K562 (cell line): Measurements from ENCODE around the gene RCE1. TPM values are rescaled to one million over a fixed set of nuclear protein-coding genes. Genes with fewer than 3 reads are reported as not detected.
A peak's percentile ranks its signal among the peaks of the same experiment; 100 is the strongest.

ENCODE experiments used
- BRD4 ChIP-seq: fragments of 200-600 bp; sonication (generic); IDR thresholded peaks from 2 replicates; pipeline ENCODE4 v1.6.1; 2017; ENCODE audit warnings: inconsistent platforms
- CREBBP ChIP-seq: IDR thresholded peaks from one replicate; pipeline ENCODE4 v1.6.1; 2012; ENCODE audit warnings: low read depth, mild to moderate bottlenecking, control low read depth, inconsistent platforms, low read length
- E2F8 ChIP-seq: fragments of 450-650 bp; IDR thresholded peaks from 2 replicates; pipeline ENCODE4 v1.7.1; 2018; ENCODE audit warnings: mild to moderate bottlenecking, low read depth; ENCODE audit not compliant: partially characterized antibody
- GMEB1 ChIP-seq: fragments of 250-450 bp; sonication (Bioruptor Pico); IDR thresholded peaks from 2 replicates; pipeline ENCODE4 v1.4.0; 2020; ENCODE audit warnings: mild to moderate bottlenecking
- GTF2A2 ChIP-seq: IDR thresholded peaks from 2 replicates; pipeline ENCODE4 v1.6.1; 2016; ENCODE audit warnings: mild to moderate bottlenecking, missing genetic modification characterization, missing compliant biosample characterization
- GTF2E2 ChIP-seq: fragments of 200-800 bp; sonication (Bioruptor generic); IDR thresholded peaks from 2 replicates; pipeline ENCODE4 v1.6.1; 2016; ENCODE audit warnings: missing genetic modification characterization, missing compliant biosample characterization
- HOXB6 ChIP-seq: fragments of 250-450 bp; sonication (Bioruptor Pico); IDR thresholded peaks from 2 replicates; pipeline ENCODE4 v1.5.1; 2022; ENCODE audit warnings: mild to moderate bottlenecking, borderline replicate concordance
- MBD2 ChIP-seq: sonication (generic); IDR thresholded peaks from 2 replicates; pipeline ENCODE4 v1.6.1; 2016; ENCODE audit warnings: low read depth, borderline replicate concordance
- MEIS2 ChIP-seq: fragments of 450-650 bp; IDR thresholded peaks from 2 replicates; pipeline ENCODE4 v1.6.1; 2014; ENCODE audit warnings: mild to moderate bottlenecking; ENCODE audit not compliant: partially characterized antibody
- MXD1 ChIP-seq: fragments of 250-450 bp; sonication (Bioruptor Pico); IDR thresholded peaks from 2 replicates; pipeline ENCODE4 v1.8.0; 2021; ENCODE audit warnings: borderline replicate concordance, mild to moderate bottlenecking, moderate library complexity; ENCODE audit not compliant: poor library complexity, severe bottlenecking
- NEUROD1 ChIP-seq: fragments of 150-350 bp; IDR thresholded peaks from 2 replicates; pipeline ENCODE4 v1.6.1; 2014; ENCODE audit warnings: borderline replicate concordance, low read length, low read depth; ENCODE audit not compliant: partially characterized antibody
- NFRKB ChIP-seq: fragments of 450-650 bp; IDR thresholded peaks from 2 replicates; pipeline ENCODE4 v1.6.1; 2016; ENCODE audit warnings: low read depth
- PRPF4 ChIP-seq: fragments of 200-400 bp; formaldehyde crosslinking; IDR thresholded peaks from one replicate; pipeline ENCODE4 v1.6.1; 2017; ENCODE audit warnings: low read length, low read depth, mild to moderate bottlenecking; ENCODE audit not compliant: insufficient read depth, poor library complexity, severe bottlenecking
- SMAD4 ChIP-seq: fragments of 250-450 bp; sonication (Bioruptor Pico); conservative IDR thresholded peaks from 2 replicates; pipeline ENCODE4 v1.8.0; 2021; ENCODE audit warnings: inconsistent platforms, mild to moderate bottlenecking, moderate library complexity
- USF2 ChIP-seq: sonication (generic); formaldehyde crosslinking; IDR thresholded peaks from 2 replicates; pipeline ENCODE4 v1.5.0; 2020; ENCODE audit warnings: missing genetic modification reagents
- ZFP36 ChIP-seq: fragments of 150-350 bp; IDR thresholded peaks from 2 replicates; pipeline ENCODE4 v1.6.1; 2018; ENCODE audit warnings: low read length, low read depth; ENCODE audit not compliant: partially characterized antibody
- ZNF584 ChIP-seq: fragments of 200-800 bp; sonication (Bioruptor generic); IDR thresholded peaks from 2 replicates; pipeline ENCODE4 v1.6.1; 2016; ENCODE audit warnings: low read depth, mild to moderate bottlenecking, missing genetic modification characterization, missing compliant biosample characterization
- polyA plus RNA-seq, 8 experiments: library from polyadenylated mRNA; depleted of rRNA in 4 of 8; stranded (reverse) in 5 of 8; unstranded in 3 of 8; fragments of >200 nt; fragmentation: Nextera tagmentation in 2 of 8; fragmentation: Illumina TruSeq in 1 of 8; extraction: Ambion mirVana in 2 of 8; extraction: Trizol in 1 of 8; gene quantifications; 2 replicates each; pipeline versions ENCODE4 v1.2.1 to v1.2.3, GENCODE V29; 2011 to 2014; ENCODE audit warnings: inconsistent platforms in 1 of 8, missing spikeins in 1 of 8
- total RNA-seq, 7 experiments: library from RNA; depleted of rRNA in 6 of 7; stranded (reverse); fragments of >200 nt in 6 of 7; fragmentation: Illumina TruSeq in 2 of 7; extraction: Trizol in 2 of 7; gene quantifications; 2 replicates each; pipeline versions ENCODE4 v1.2.1 to v1.2.3, GENCODE V29; 2011 to 2021; ENCODE audit warnings: low replicate concordance in 1 of 7
- TF ChIP-seq, protein P1 (sequence below): sonication (generic); formaldehyde crosslinking; IDR thresholded peaks from 2 replicates; pipeline ENCODE4 v1.9.0; 2022; ENCODE audit warnings: mild to moderate bottlenecking, missing genetic modification reagents

RCE1 gene
- total and polyA plus RNA-seq, 9 of the 15 experiments (the other 6 are each of a cell fraction or from before 2014, with no cell fraction given): 0.75 to 41.5 (median 15.1) TPM

- no peak for TF ChIP-seq E2F8
- TF ChIP-seq ZNF584 (CRISPR knock-in tag): 0 out of 2 replicates have a peak, but pooled peaks have one; percentile 18
- no peak for TF ChIP-seq HOXB6 (CRISPR knock-in tag)
- no peak for TF ChIP-seq GTF2A2 (tag)
- TF ChIP-seq SMAD4: peak; percentile 30; the same call in 1 of the 2 replicates
- TF ChIP-seq NEUROD1: peak; percentile 10
- peak; percentile 80; the same call in 1 of the 2 replicates for TF ChIP-seq NFRKB
- TF ChIP-seq PRPF4: no peak
- TF ChIP-seq BRD4: no peak
- no peak for TF ChIP-seq CREBBP
- no peak for TF ChIP-seq MEIS2
- TF ChIP-seq USF2: no peak
- peak; percentile 90 for TF ChIP-seq GMEB1 (CRISPR knock-in tag)
- no peak for TF ChIP-seq MXD1
- TF ChIP-seq, protein P1, sequence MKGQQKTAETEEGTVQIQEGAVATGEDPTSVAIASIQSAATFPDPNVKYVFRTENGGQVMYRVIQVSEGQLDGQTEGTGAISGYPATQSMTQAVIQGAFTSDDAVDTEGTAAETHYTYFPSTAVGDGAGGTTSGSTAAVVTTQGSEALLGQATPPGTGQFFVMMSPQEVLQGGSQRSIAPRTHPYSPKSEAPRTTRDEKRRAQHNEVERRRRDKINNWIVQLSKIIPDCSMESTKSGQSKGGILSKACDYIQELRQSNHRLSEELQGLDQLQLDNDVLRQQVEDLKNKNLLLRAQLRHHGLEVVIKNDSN (CRISPR knock-in tag): no peak
- peak; percentile 73; the same call in 1 of the 2 replicates for TF ChIP-seq GTF2E2 (tag)
- TF ChIP-seq ZFP36: no peak
- peak; percentile 78; the same call in 1 of the 2 replicates for TF ChIP-seq MBD2
Observed at GRCh38 chr11:66855574-66856495, 12.6 kb downstream of the RCE1 start (continued).
